H9 (cell line): ENCODE results near the gene HHIPL2. TPM values are rescaled to one million over a fixed set of nuclear protein-coding genes. Genes with fewer than 3 reads are reported as not detected.

Source experiments
- DNase-seq: peaks from one replicate; pipeline ENCODE4 v3.0.0-alpha.2; 2017
- H2AFZ ChIP-seq: one replicate; pipeline ENCODE4 v1.6.1; 2013; ENCODE audit warnings: mild to moderate bottlenecking, low read length, control low read depth, moderate library complexity
- H2AK5ac ChIP-seq: 2 replicates; pipeline ENCODE4 v1.6.1; 2013; ENCODE audit warnings: low read length, control low read depth, mixed read lengths; ENCODE audit not compliant: insufficient read length
- H2BK120ac ChIP-seq: one replicate; pipeline ENCODE4 v1.6.1; 2013; ENCODE audit warnings: low read depth, mild to moderate bottlenecking, low read length, control low read depth, inconsistent platforms; ENCODE audit not compliant: poor library complexity, severe bottlenecking
- H2BK12ac ChIP-seq: 2 replicates; pipeline ENCODE4 v1.6.1; 2013; ENCODE audit warnings: low read length, control low read depth, mixed read lengths, low read depth; ENCODE audit not compliant: insufficient read length
- H2BK15ac ChIP-seq: 2 replicates; pipeline ENCODE4 v1.6.1; 2013; ENCODE audit warnings: low read depth, low read length, control low read depth
- H2BK20ac ChIP-seq: one replicate; pipeline ENCODE4 v1.6.1; 2013; ENCODE audit warnings: low read depth, mild to moderate bottlenecking, low read length, control low read depth, inconsistent platforms; ENCODE audit not compliant: poor library complexity, severe bottlenecking
- H2BK5ac ChIP-seq: 2 replicates; pipeline ENCODE4 v1.6.1; 2013; ENCODE audit warnings: low read length, control low read depth, mixed read lengths; ENCODE audit not compliant: insufficient read length
- H3K14ac ChIP-seq: 2 replicates; pipeline ENCODE4 v1.6.1; 2013; ENCODE audit warnings: low read length, control low read depth; ENCODE audit not compliant: insufficient read depth
- H3K18ac ChIP-seq: 2 replicates; pipeline ENCODE4 v1.6.1; 2013; ENCODE audit warnings: low read depth, mild to moderate bottlenecking, mixed read lengths, low read length, control low read depth; ENCODE audit not compliant: insufficient read length
- H3K23ac ChIP-seq: 2 replicates; pipeline ENCODE4 v1.6.1; 2013; ENCODE audit warnings: low read length, control low read depth, mixed read lengths, low read depth; ENCODE audit not compliant: insufficient read length
- H3K23me2 ChIP-seq: 2 replicates; pipeline ENCODE4 v1.6.1; 2013; ENCODE audit warnings: low read depth, mild to moderate bottlenecking, mixed read lengths, low read length, control low read depth; ENCODE audit not compliant: insufficient read length, poor library complexity, severe bottlenecking
- H3K27ac ChIP-seq: 2 replicates; pipeline ENCODE4 v1.5.1; 2013; ENCODE audit warnings: low read length, control low read depth, mixed read lengths, low read depth; ENCODE audit not compliant: insufficient read length
- H3K27me3 ChIP-seq: 2 replicates; pipeline ENCODE4 v1.6.1; 2013; ENCODE audit warnings: low read length, control low read depth, inconsistent platforms; ENCODE audit not compliant: insufficient read depth
- H3K4ac ChIP-seq: 2 replicates; pipeline ENCODE4 v1.6.1; 2013; ENCODE audit warnings: low read depth, mild to moderate bottlenecking, control low read depth, inconsistent platforms, low read length, moderate library complexity
- H3K4me1 ChIP-seq: 2 replicates; pipeline ENCODE4 v1.6.1; 2013; ENCODE audit warnings: low read length, control low read depth, inconsistent platforms; ENCODE audit not compliant: insufficient read depth
- H3K4me2 ChIP-seq: 2 replicates; pipeline ENCODE4 v1.6.1; 2013; ENCODE audit warnings: low read length, control low read depth, mixed read lengths; ENCODE audit not compliant: insufficient read length, insufficient read depth
- H3K56ac ChIP-seq: 2 replicates; pipeline ENCODE4 v1.6.1; 2013; ENCODE audit warnings: low read depth, mild to moderate bottlenecking, mixed read lengths, low read length, control low read depth; ENCODE audit not compliant: insufficient read length
- H3K79me1 ChIP-seq: 2 replicates; pipeline ENCODE4 v1.6.1; 2013; ENCODE audit warnings: low read depth, mild to moderate bottlenecking, moderate library complexity, low read length, control low read depth, inconsistent platforms; ENCODE audit not compliant: insufficient read depth, poor library complexity, severe bottlenecking
- H3K79me2 ChIP-seq: 2 replicates; pipeline ENCODE4 v1.6.1; 2013; ENCODE audit warnings: low read length, control low read depth, inconsistent platforms; ENCODE audit not compliant: insufficient read depth
- H3K9ac ChIP-seq: 2 replicates; pipeline ENCODE4 v1.6.1; 2013; ENCODE audit warnings: low read length, control low read depth, mixed read lengths; ENCODE audit not compliant: insufficient read length; ENCODE audit errors: extremely low read depth
- H3K9me3 ChIP-seq: one replicate; pipeline ENCODE4 v1.6.1; 2013; ENCODE audit warnings: low read depth, low read length, inconsistent platforms; ENCODE audit not compliant: control insufficient read depth
- H3T11ph ChIP-seq: one replicate; pipeline ENCODE4 v1.6.1; 2013; ENCODE audit warnings: mild to moderate bottlenecking, low read length, control low read depth, inconsistent platforms
- H4K20me1 ChIP-seq: one replicate; pipeline ENCODE4 v1.6.1; 2013; ENCODE audit not compliant: control insufficient read depth, insufficient read length, insufficient read depth
- H4K5ac ChIP-seq: 2 replicates; pipeline ENCODE4 v1.6.1; 2013; ENCODE audit warnings: low read depth, mild to moderate bottlenecking, mixed read lengths, low read length, control low read depth; ENCODE audit not compliant: insufficient read length
- H4K8ac ChIP-seq: replicated peaks from 2 replicates; pipeline ENCODE4 v1.6.1; 2013; ENCODE audit warnings: low read length, control low read depth, mixed read lengths, low read depth; ENCODE audit not compliant: insufficient read length
- H4K91ac ChIP-seq: 2 replicates; pipeline ENCODE4 v1.6.1; 2013; ENCODE audit warnings: low read depth, mild to moderate bottlenecking, moderate library complexity, mixed read lengths, low read length, control low read depth; ENCODE audit not compliant: insufficient read length
- H3K27ac Mint-ChIP-seq, 3 experiments: 2 replicates in 2 of 3; 3 replicates in 1 of 3; pipeline ENCODE4 v1.8.0; 2020 to 2021; ENCODE audit warnings: mixed read lengths in 3 of 3, mild to moderate bottlenecking in 1 of 3, moderate library complexity in 1 of 3
- H3K27me3 Mint-ChIP-seq: 2 replicates; pipeline ENCODE4 v1.8.0; 2021; ENCODE audit warnings: low read depth, mild to moderate bottlenecking, moderate library complexity, mixed read lengths
- H3K36me3 Mint-ChIP-seq, 3 experiments: 2 replicates in 2 of 3; 3 replicates in 1 of 3; pipeline ENCODE4 v1.8.0; 2020 to 2021; ENCODE audit warnings: low read depth in 3 of 3, mixed read lengths in 3 of 3; ENCODE audit not compliant: insufficient read depth in 1 of 3
- H3K4me1 Mint-ChIP-seq, 2 experiments: 2 replicates each; pipeline ENCODE4 v1.8.0; 2020; ENCODE audit warnings: mixed read lengths in 2 of 2
- H3K4me3 Mint-ChIP-seq, 2 experiments: 2 replicates in 1 of 2; 3 replicates in 1 of 2; pipeline ENCODE4 v1.8.0; 2020 to 2021; ENCODE audit warnings: mild to moderate bottlenecking in 2 of 2, mixed read lengths in 2 of 2, moderate library complexity in 1 of 2
- H3K9me3 Mint-ChIP-seq, 2 experiments: 2 replicates in 1 of 2; 3 replicates in 1 of 2; pipeline ENCODE4 v1.8.0; 2020; ENCODE audit warnings: mild to moderate bottlenecking in 2 of 2, mixed read lengths in 2 of 2, moderate library complexity in 1 of 2
- CTCF ChIP-seq: fragments of 200-600 bp; sonication (generic); conservative IDR thresholded peaks from 3 replicates; pipeline ENCODE4 v1.8.0; 2021; ENCODE audit warnings: antibody characterized with exemption, mild to moderate bottlenecking
- WGBS: extraction: QIAGEN DNeasy Blood & Tissue Kit; methylation state at CpG from one replicate; pipeline ENCODE4 v1.1.7; 2013; ENCODE audit warnings: missing lambda C conversion rate, low lambda C conversion rate, mixed read lengths; ENCODE audit not compliant: insufficient read length; ENCODE audit errors: extremely low coverage; 5-methylcytosine and 5-hydroxymethylcytosine counted together
- total RNA-seq: library from RNA; stranded (reverse); gene quantifications from 2 replicates; pipeline ENCODE4 v1.2.1, GENCODE V29; 2021

Gene HHIPL2
- total RNA-seq, 1 experiment from 2014 or later, result 0.39 TPM

DNA sequence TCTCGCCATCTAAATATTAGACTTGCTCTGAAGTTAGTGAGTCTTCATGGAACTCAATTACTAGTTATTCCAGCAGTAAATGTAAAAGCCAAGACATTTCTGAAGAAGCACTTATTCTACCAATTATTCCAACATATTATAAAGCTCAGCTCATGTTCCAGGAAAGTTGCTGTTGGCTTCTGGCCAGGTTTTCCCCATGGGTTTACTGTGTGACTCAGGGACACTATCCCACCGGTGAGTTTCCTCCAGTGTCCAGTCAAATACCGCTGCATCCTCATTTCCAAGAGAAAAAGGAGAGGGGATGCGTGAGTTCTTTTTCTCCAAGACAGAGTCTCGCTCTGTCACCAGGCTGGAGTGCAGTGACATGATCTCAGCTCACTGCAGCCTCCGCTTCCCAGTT, 9.2 kb upstream of the HHIPL2 start:
- H3K36me3 Mint-ChIP-seq, result peaks cover 6 to 36% (median 21%) of the 10 kb centered on the region in 3 experiments; a peak in 6 of 7 replicates
- Histone ChIP-seq H2BK5ac (no peak overlapping the region), H3K4ac (no peak overlapping the region)

More for the DNA sequence above, 9.2 kb upstream of the HHIPL2 start:
- Histone ChIP-seq H2BK120ac (no peak overlapping the region), H3K27me3 (no peaks in the 10 kb centered on the region), H3K9ac (no peak overlapping the region), H4K8ac (no peak overlapping the region), H3K9me3 (no peaks in the 10 kb centered on the region), H3K27ac (no peak overlapping the region), H3K23me2 (no peaks in the 10 kb centered on the region), H4K91ac (no peak overlapping the region), H2AFZ (no peak overlapping the region), H2BK15ac (no peak overlapping the region), H2BK20ac (no peak overlapping the region), H2BK12ac (no peak overlapping the region), H3K4me1 (no peaks in the 10 kb centered on the region), H4K20me1 (no peaks in the 10 kb centered on the region), H3K56ac (no peak overlapping the region), H3T11ph (no peak overlapping the region), H3K79me1 (no peaks in the 10 kb centered on the region), H3K79me2 (no peaks in the 10 kb centered on the region), H4K5ac (no peak overlapping the region), H3K4me2 (no peak overlapping the region), H3K14ac (no peak overlapping the region), H3K18ac (no peak overlapping the region), H2AK5ac (no peak overlapping the region), H3K23ac (no peak overlapping the region)
- no peaks in the 10 kb centered on the region for H3K4me1 Mint-ChIP-seq
- no peak overlapping the region for H3K27ac Mint-ChIP-seq
- no peaks in the 10 kb centered on the region for H3K27me3 Mint-ChIP-seq
- H3K9me3 Mint-ChIP-seq, result no peaks in the 10 kb centered on the region
- no peak overlapping the region for H3K4me3 Mint-ChIP-seq
- WGBS, result no CpG with 5 or more reads among the region's 6 CpGs
- TF ChIP-seq CTCF, result no peak
- no peak for DNase-seq
